Activated CD4-positive, alpha-beta T cell treated with anti-CD3 and anti-CD28 coated beads, Interleukin-2, amount 50 U/mL, for 4 hours (primary cell): ENCODE measurements around the gene ST8SIA6.
"Not testable (repeated sequence)": the region's sequence is repeated elsewhere in the genome, so short reads cannot be mapped to it uniquely, and the experiment has no call there.

ENCODE experiments used
- DNase-seq, 2 experiments: peaks; one replicate each; pipeline ENCODE4 v3.0.0-alpha.2; 2020

ST8SIA6 gene, protein sequence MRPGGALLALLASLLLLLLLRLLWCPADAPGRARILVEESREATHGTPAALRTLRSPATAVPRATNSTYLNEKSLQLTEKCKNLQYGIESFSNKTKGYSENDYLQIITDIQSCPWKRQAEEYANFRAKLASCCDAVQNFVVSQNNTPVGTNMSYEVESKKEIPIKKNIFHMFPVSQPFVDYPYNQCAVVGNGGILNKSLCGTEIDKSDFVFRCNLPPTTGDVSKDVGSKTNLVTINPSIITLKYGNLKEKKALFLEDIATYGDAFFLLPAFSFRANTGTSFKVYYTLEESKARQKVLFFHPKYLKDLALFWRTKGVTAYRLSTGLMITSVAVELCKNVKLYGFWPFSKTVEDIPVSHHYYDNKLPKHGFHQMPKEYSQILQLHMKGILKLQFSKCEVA

DNA sequence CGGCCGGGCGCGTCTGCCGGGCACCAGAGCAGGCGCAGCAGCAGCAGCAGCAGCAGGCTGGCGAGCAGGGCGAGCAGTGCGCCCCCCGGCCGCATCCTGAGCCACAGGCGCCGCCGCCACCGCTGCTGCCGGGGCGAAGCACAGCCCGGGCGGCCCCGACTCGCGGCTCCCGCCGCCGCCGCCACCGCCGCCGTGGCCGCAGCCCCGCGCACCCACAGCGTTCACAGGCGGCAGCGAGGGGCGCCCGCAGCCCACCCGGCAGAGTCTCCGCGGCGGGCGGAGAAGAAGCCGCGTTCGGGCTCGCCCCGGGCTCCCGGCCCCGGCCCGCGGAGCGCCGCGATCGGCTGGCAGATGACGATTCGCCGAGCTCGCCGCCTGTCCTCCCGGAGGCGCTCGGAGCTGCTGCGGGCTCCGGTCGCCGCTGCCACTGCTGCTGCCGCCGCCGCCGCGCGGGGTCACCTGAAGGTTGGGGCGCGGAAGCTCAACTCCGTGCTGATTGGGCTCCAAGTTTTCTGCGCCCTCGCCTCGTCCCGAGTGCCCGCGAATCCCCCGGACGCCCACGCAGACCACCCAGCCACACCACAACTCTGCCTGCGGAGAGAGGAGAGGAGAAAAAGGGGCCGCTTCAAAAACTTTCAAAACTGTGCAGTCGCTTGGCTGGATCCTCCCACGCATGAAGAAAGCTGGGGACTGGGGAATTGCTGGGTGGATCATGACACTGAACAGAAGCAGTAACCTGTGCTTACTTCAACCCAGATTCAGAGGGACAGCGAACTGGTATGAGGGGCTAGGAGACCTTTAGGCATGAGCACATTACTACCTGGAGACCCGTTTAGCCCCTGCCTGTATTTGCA lies at the start of gene ST8SIA6:
Gene ST8SIA6, minus strand, starts transcription at position 435 of the 854 bp plus-strand sequence. Its CDS starts 340 bp downstream, at position 95.
- DNase-seq, result peak; percentile 30 to 36

DNA sequence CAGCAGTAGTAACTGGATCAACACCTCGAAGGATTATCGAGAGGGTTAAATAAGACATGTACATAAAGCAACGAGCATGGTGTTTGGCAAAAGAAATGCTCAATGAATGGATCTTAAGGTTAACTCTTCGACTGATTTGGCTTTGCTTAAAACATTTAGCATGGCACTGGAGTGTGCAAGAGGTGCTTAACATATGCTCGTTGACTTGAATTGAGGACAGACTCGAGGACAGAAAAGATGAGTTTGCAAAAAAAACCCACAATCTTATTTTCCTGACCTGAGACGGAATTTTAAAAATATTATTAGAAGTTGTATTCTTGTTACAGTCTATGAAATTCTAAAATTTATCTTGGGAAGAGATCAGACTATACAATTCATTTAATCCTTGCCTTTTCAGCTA lies 49.4 kb upstream of the ST8SIA6 start:
- DNase-seq, result no peak

DNA sequence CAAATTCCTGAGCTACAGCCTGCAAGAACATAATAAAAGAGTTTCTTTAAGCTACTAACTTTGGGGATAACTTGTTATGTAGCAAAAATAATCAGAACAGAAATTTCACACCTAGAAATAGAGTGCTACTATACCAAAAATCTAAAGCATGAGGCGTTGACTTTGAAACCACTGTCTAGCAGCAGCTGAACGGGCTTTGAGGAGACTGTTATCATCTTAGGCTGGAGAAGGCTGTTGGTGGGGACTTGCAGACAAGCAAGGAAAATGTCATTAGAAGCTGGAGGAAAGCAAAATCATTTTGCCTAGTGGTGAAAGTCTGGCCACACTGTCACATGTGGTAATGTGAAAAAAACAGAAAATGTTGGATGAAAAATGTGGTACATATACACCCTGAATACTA lies 48.4 kb upstream of the ST8SIA6 start:
- no peak for DNase-seq

DNA sequence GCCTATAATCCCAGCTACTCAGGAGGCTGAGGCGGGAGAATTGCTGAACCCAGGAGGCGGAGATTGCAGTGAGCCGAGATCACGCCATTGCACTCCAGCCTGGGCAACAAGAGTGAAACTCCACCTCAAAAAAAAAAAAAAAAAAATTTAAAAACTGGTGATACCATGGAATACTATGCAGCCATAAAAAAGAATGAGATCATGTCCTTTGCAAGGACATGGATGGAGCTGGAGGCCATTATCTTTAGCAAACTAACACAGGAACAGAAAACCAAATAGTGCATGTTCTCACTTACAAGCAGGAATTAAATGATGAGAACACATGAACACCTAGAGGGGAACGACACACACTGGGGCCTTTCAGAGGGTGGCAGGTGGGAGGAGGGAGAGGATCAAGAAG lies 44.6 kb upstream of the ST8SIA6 start:
- not testable (repeated sequence) for DNase-seq

DNA sequence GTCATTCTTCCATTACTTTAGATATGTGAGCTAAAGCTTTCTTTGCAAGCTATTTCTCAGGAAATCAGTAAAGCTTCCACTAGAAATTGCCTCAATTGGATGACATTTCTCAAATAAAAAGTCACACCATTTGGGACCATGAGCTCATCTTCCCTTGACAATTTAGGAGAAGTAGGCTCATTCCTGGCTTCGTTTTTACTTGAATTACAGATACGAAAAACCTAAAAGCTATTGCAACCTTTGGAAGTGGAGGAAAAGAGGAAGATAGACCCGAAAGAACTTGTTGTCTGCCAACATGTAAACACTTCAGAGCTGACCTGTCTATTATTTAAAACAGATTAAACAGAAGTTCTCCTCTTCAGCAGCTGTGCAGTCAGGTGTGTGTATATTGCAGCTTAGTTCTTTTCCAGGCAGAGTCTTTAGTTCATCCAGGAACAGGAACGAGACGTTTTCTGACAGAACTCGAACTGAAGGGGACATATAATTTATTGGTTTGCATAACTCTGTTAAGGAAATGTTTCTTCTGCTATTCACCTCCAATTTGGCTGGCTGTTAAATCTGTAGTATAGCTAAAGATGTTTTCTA lies 43.1 kb upstream of the ST8SIA6 start:
- no peak for DNase-seq

DNA sequence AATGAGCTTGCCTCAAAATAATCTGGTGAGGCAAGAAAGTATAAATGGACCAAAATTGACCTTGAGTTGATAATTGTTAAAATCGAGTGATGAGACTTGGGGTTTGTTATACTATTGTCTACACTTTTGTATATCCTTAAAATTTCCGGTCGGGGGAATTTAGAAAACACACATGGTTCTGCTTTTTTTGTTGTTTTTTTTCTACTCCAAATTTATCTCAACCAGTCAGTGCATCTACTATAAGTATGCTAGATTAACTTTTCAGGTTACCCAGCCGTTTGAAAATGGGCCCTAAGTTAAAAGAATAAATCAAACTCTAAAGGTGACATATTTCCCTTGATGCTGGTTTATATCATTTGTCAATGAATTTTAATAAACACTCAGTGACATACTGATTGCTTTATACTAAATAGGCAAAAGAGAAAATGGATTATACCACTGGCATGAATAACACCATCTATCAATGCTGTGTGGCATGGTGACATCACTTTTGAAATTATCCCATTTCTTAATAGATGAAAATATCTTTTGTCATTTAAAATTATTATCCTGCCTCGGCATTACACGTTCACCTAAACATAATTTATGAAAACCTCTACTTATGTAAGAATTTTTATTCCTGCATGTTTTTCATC lies 40.3 kb upstream of the ST8SIA6 start:
- DNase-seq, result no peak

DNA sequence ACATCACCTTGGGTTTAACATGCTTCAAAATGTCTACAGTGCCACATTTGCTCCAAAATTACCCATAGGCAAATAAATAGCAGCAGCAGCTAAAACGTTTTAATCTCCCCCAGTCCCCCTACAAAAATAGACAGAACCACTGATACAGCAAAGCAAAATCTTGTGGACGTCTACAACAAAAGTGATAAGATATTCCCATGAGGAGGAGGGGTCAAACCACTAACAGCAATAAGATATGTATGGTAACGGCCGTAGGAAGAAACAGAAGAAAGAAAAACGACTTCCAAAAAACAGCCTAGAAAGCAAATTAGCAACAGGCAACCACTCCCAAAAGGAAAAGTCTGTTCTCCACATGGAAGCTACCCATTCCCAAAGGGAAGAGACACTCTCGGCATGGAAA lies 34.5 kb upstream of the ST8SIA6 start:
- no peak for DNase-seq

DNA sequence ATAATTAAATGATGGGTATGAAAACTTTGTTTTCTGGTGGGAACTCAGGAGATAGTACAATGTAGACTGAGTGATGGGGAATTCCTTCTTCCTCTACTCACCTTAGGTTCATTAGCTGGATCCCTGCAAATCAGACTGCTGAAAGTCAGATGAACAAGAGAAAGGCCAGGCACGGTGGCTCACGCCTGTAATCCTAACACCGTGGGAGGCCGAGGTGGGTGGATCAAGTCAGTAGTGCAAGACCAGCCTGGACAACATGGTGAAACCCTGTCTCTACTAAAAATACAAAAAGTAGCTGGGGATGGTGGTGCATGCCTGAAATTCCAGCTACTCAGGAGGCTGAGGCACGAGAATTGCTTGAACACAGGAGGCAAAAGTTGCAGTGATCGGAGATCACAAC lies 28.7 kb upstream of the ST8SIA6 start:
- DNase-seq, result no peak

DNA sequence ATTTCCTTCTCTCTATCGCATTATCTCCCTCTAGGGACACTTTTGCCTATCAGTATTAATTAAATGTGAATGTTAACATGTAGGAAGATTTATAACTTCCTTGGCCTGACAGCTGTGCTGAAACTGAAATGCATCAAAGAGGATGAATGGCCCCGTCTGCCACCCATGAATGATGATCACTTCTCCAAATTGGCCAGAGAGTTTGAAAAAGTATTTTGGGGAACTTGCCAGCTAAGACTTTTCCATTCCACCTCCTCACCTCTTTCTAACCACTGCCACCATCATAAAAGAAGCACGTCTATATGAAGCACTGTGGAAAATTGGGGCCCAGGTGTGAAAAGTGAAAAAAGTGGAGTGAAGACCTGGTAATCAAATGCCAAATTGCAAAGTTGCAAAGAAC lies 25.4 kb upstream of the ST8SIA6 start:
- no peak for DNase-seq

DNA sequence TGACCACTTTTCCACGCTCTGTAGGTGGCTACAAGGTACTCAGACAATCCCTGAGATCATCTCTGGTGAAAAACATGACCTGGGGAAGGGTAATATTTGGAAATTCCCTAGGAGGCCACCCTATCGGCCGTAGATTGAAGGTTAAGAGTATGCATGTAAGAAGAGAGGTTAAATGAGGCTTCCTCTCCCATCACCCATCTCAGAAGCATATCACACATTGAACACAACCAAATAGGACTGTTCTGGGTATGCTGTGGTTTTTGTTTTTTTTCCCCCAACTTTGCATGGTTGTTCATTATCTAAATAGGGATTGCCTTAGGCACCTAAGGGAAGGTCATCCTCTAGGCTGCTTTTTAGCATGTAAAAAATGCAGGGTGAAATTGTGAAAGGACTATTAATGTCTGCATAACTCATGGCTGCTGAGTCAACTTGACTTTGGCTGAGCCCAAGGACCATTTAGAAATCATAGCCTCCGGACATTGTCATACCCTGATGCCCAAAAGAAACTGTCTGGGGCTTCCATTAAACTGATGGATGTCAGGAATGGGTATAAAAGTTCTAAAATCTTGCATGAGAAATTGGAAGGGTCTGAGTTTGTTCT lies 24.7 kb upstream of the ST8SIA6 start:
- no peak for DNase-seq

DNA sequence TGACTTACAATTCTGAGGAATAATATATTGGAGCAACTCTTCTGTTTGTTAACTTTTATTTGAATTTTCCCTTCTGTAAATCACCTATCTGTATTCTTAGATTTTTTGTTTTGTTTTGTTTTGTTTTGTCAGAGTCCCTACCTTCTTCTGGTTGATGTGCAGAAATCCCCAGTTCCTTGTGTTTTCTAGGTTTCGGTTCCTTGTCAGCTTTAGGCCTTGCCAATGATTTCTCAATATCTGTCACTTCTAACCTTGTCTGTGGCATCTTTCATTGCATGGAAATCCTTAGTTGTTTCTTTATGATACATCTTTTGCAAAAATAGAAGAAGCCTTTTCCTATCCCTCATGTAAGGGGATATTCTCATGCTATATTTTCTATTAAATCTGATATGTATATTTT lies 21.7 kb upstream of the ST8SIA6 start:
- DNase-seq, result no peak

DNA sequence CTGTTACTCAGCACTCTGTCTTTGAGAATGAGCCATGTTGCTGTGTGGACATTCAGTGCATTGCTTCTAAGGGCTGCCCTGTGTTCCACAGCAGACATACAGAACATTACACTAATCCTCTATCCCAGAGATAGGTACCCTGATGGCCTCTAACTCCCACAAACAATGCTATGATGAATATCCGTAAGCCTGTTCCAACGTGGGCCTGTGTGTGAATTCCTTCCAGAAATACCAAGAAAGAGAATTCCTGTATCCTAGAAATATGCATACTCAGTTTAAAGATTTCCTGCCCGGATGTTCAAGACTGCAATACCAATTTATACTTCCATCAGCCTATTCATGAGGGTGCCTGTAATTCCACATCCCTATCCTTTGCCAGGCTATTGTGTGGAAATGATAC lies 21.3 kb upstream of the ST8SIA6 start:
- DNase-seq, result no peak

DNA sequence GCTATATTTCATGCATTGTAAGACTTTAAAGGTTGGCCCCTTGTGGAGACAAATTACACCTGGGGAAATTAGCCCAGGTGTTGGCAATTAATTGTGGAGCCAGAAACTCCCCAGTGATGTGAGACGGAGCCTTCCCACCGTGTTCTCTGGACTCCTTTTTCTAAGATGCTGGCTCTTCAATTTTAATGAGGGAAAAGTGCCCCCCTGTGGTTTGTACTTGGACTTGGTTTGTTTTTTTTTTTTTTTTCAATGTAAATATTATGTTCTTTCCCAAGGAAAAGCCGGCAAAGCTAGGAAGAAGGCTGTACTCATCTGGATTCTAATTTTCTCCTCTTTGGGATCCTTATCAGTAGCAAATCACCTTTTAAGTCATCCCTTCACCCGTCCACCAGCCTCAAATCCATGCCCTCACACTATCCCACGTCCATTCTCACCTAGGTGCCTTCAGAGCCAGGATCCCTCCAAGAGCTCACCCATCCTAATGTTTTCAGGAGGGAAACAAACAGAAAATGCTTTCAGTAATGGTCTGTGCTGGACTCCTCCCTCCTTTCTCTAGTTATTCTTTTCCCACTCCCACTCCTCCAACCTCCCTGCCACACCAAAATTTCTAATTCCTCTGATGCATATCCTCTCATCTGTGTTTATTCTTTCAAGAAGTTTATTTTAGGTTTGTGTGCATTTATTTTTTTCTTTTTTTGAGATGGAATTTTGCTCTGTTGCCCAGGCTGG lies 20.4 kb upstream of the ST8SIA6 start:
- DNase-seq, result no peak

DNA sequence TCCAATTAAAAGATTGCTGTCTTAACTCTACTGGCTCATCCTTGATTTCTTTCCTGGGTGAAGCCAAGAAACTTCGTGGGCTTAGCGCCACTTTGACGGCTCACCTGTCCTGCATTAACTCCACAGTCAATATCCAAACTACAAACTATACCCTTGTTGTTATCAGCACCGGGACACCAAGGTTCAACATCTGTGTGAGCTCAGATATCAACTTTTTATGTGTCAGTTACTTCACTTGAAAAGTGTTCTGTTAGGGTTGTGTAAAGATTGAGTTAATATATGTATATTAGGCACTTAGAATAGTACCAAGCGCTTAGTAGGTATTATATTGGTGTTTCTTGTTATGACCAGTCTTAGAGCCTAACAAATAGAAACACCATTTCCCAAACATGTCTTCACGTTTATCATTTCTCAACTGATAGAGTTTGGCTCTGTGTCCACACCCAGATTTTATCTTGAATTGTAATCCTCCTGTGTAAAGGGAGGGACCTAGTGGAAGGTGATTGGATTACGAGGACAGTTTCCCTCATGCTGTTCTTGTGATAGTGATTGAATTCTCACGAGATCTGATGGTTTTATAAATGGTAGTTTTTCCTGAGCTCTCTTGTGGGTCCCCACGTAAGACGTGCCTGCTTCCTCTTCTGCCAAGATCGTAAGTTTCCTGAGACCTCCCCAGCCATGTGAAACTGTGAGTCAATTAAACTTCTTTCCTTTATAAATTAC lies 19.0 kb upstream of the ST8SIA6 start:
- DNase-seq, result no peak

DNA sequence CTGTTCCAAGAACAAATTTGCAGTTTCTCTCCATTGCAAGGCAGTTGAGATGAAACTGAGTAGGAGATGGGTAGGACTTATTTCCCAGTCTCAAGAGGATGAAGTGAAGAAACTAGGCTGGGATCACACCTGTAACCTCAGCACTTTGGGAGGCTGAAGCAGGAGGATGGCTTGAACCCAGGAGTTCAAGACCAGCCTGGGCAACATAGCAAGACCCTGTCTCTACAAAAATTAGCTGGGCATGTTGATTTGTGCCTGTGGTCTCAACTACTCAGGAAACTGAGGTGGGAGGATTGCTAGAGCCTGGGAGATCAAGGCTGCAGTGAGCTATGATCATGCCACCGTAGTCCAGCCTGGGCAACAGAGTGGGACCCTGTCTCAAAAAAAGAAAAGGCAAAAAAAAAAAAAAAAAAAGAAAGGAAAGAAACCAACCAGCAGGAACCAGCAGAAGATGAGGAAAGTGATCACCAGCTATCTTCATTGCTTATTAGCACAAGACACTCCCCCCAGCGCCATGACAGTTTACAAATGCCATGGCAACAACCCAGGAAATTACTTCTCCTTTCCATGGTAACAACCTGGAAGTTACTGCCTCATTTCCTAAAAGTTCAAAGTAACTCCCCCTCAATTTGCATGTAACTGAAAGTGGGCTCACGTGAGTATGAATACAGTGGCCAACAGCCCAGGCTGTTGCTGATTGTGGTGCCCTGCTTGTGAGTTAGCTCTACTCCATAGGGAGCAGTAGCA lies 18.3 kb upstream of the ST8SIA6 start:
- no peak for DNase-seq

DNA sequence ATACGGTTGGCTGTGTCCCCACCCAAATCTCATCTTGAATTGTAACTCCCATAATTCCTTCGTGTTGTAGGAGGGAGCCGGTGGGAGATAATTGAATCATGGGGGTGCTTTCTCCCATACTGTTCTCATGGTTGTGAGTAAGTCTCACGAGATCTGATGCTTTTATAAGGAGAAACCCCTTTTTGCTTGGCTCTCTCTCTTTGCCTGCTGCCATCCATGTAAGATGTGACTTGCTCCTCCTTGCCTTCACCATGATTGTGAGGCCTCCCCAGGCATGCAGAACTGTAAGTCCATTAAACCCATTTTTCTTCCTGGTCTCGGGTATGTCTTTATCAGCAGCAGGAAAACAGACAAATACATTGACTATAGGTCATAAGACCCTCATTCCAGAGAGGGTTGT lies 15.9 kb upstream of the ST8SIA6 start:
- DNase-seq, result no peak

DNA sequence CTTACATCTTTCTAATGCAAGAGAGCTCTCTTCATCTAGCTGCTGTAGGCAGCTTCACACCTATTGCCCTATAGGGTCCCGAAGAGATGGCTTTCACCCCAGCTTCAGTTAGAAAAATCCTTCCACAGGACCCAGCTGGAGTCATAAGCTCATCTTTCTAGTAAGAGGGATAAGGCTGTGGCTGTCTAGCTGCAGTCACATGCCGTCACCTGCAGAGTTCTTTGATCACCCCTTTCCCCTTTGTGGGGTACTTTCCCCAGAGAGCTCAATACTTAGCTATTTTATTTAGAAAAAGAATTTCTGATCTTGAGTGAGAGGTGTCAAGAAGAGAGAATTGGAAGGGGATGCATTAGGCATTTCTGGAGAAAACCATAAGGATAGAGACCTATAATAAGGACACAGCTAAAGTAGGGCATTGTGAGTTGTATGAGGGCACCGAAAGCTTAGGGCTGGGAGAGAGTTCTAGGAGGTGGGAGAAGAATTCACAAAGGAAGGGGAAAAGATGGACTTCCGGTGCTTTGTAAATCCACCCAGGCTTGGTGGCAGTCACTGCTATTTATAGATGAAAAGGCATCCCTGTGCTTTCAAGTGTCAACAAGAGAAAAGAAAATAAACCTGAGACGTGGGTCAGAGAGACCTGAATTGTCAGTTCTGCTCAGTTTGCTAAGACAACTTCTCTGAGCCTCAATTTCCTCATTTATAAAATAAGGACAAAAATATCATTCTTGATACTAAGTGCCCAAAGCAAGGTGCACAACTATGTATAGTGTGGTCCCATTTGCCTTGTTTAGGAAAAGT lies 11.1 kb upstream of the ST8SIA6 start:
- no peak for DNase-seq

DNA sequence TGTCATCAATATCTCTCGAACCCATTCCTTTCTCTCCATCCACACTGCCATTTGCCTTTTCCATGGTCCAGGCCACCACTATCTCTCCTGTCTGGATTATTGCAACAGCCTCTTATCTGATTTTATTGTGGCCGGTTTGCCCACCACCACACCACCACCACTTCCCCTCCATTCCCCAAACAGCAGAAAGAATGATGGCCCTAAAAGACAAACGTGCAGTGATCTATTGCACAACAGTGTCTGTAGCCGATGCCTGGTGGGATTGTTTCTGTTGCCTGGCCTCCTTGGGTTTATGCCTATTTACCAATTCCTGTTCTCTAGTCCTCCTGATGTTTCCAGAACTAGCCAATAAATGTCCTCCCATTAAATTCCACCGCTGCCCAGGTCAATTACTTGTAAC lies 10.2 kb upstream of the ST8SIA6 start:
- DNase-seq, result no peak

DNA sequence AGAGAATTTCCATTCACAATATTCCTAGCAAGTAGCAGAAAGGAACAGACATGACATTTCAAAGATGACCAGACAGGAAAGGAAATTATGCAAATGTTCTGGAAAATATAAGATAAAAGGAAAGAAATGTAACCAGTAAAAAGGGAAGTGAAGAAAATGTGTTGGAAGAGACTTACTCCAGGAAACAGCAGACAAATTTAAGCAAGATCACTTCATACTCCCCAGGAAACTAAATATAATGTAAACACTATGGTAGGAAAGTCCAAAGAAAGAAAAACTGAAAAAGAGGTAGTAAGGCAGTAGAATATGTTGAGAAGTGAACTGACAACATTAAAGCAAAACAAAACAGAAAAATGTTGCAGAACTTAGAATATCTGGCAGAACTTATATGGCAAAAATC lies 6.4 kb upstream of the ST8SIA6 start:
- DNase-seq, result no peak

DNA sequence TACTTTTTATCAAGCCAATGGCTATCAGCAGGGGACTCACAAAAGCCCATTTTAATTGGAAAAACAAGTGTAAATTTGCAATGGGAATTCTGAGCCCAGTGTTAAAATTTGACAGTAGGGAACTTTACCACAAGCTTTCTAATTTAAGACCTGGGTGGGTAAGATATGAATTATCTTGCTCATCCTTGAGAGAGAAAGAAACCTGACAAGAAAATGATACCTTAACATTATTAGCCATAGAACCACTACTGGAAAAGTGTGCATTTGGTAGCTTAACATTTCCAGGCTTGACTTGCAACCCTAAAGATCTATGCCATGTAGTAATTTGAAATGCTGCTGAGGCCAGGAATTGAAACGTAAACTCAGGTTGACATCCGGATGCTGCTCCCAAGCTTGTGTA lies 2.7 kb upstream of the ST8SIA6 start:
- no peak for DNase-seq
